Measurements from ENCODE around the gene PDCD11.

PDCD11 gene

DNA sequence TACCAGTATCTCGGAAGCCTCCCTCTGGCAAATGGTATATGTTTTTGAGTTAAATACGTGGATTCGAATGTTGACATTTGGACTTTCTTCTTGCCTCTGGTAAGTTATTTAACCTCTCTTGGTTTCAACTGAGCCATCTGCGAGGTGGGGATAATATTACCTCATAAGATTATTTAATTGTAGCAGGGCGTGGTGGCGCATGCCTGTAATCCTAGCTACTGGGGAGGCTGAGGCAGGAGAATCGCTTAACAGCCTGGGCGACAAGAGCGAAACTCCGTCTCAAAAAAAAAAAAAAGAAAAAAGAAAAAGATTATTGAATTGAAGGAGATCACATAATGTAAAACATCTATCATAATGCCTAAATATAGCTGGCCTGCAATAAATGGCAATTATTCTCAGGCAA, 29.0 kb upstream of the PDCD11 start:
- H3K4me3 ChIP-seq (replicated peaks; ENCODE audit: low read depth, low read length): peak overlapping the region; percentile 79
- DNase-seq (ENCODE audit: extremely low read depth, low read depth): no peak
- TF ChIP-seq, protein P1, sequence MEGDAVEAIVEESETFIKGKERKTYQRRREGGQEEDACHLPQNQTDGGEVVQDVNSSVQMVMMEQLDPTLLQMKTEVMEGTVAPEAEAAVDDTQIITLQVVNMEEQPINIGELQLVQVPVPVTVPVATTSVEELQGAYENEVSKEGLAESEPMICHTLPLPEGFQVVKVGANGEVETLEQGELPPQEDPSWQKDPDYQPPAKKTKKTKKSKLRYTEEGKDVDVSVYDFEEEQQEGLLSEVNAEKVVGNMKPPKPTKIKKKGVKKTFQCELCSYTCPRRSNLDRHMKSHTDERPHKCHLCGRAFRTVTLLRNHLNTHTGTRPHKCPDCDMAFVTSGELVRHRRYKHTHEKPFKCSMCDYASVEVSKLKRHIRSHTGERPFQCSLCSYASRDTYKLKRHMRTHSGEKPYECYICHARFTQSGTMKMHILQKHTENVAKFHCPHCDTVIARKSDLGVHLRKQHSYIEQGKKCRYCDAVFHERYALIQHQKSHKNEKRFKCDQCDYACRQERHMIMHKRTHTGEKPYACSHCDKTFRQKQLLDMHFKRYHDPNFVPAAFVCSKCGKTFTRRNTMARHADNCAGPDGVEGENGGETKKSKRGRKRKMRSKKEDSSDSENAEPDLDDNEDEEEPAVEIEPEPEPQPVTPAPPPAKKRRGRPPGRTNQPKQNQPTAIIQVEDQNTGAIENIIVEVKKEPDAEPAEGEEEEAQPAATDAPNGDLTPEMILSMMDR (IDR thresholded peaks at IDR 0.05; ENCODE audit: low read depth, low read length, missing control alignments): no peak

DNA sequence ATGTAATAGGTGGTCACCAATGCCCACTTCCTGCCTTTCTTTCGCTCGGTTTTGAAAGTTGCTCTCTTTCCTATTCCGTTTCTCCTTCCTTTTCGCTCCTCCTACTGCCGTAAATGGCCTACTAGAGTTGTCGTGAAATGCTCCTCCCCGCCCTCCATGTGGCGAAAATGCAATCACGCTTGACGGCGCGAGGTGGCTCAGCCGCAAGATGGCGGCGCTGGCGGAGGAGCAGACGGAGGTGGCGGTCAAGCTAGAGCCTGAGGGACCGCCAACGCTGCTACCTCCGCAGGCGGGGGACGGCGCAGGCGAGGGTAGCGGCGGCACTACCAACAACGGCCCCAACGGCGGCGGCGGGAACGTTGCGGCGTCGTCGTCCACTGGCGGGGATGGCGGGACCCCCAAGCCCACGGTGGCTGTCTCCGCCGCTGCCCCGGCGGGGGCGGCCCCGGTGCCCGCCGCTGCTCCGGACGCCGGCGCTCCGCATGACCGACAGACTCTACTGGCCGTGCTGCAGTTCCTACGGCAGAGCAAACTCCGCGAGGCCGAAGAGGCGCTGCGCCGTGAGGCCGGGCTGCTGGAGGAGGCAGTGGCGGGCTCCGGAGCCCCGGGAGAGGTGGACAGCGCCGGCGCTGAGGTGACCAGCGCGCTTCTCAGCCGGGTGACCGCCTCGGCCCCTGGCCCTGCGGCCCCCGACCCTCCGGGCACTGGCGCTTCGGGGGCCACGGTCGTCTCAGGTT, 28.5 kb upstream of the PDCD11 start, which contains the start of gene TAF5:
Gene TAF5, plus strand, starts transcription at position 195 of the 737 bp plus-strand sequence. Its CDS starts 14 bp downstream, at position 209.
- TF ChIP-seq, protein P1 (IDR thresholded peaks at IDR 0.05; ENCODE audit: low read depth, low read length, missing control alignments): no peak
- peak; percentile 92 for DNase-seq (ENCODE audit: extremely low read depth, low read depth)
- H3K4me3 ChIP-seq (replicated peaks; ENCODE audit: low read depth, low read length): peak within 1 kb of the TSS; percentile 79

DNA sequence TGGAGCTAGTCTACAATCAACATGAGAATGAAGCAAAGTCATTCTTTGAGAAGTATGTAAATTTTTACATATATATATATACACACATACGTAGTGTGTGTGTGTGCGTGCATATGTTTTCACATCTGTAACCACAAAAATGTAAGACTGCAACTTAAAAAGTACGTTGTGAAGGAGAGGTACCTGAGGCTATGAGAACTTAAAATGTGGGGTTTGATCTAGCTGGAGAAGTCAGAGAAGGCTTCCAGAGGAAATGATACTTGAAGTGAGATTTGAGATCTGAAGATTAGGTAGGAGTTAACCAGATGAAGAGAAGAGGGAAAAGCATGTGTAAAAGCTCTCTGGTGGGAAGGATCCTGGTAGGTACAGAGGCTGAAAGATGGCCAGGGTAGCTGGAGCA, 22.9 kb upstream of the PDCD11 start:
- H3K4me3 ChIP-seq (replicated peaks; ENCODE audit: low read depth, low read length): no peak overlapping the region
- TF ChIP-seq, protein P1 (IDR thresholded peaks at IDR 0.05; ENCODE audit: low read depth, low read length, missing control alignments): no peak
- no peak for DNase-seq (ENCODE audit: extremely low read depth, low read depth)

DNA sequence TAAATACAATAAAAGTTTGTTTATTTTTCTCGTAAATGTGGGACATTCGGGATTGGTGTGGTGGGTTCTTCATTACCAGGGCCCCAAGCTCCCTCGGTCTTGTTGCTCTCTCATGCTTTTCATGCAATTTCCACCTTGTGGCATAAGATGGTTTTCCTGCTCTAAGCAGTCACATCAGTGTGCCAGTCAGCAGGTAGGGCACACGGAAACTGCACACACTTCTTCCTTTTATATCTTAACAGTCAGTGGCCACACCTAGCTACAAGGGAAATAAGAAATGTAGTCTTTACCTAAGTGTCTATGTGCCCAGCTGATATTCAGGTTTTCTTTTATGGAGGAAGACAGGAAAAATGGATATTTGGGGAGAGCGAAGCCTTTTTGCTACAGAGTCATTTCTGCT, 22.2 kb upstream of the PDCD11 start:
- TF ChIP-seq, protein P1 (IDR thresholded peaks at IDR 0.05; ENCODE audit: low read depth, low read length, missing control alignments): no peak
- no peak overlapping the region for H3K4me3 ChIP-seq (replicated peaks; ENCODE audit: low read depth, low read length)

DNA sequence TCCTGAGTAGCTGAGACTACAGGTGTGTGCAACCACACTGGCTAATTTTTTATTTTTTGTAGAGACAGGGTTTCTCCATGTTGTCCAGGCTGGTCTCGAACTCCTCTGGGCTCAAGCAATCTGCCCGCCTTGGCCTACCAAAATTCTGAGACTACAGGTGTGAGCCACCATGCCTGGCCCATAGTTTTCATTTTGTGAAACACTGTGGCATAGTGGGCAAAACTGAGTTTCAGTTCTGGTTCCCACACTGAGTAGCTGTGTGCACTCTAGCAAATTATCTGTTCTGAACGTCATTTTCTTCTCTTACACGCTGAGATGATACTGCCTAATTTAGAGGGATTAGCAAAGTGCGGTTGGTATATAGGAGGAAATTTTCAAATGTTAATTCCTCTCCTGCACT, 13.7 kb upstream of the PDCD11 start:
- TF ChIP-seq, protein P1 (IDR thresholded peaks at IDR 0.05; ENCODE audit: low read depth, low read length, missing control alignments): no peak
- no peak for DNase-seq (ENCODE audit: extremely low read depth, low read depth)
- no peak overlapping the region for H3K4me3 ChIP-seq (replicated peaks; ENCODE audit: low read depth, low read length)

More for the DNA sequence above, 22.2 kb upstream of the PDCD11 start:
- DNase-seq (ENCODE audit: extremely low read depth, low read depth): no peak

DNA sequence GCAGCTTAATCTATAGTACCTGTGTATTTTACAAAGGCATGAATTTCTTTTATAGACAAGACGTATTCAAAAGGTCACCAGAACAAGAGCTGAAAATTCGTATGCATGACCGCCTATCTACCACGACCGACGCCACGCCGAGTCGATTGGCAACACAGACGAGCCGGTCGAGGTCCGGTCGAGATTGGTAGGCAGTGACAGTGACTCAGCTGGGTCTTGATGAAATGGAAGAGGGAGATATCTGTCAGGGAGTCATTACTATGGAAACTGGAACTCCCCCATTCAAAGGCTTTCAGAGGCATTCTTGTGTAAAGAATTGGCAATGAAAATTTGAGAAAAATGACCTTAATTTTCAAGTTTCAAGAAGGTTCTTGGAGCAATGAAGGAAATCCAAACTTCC, 2.2 kb upstream of the PDCD11 start:
- no peak for DNase-seq (ENCODE audit: extremely low read depth, low read depth)
- H3K4me3 ChIP-seq (replicated peaks; ENCODE audit: low read depth, low read length): peak overlapping the region; percentile 98; the same call in 1 of the 2 replicates
- TF ChIP-seq, protein P1 (IDR thresholded peaks at IDR 0.05; ENCODE audit: low read depth, low read length, missing control alignments): no peak

DNA sequence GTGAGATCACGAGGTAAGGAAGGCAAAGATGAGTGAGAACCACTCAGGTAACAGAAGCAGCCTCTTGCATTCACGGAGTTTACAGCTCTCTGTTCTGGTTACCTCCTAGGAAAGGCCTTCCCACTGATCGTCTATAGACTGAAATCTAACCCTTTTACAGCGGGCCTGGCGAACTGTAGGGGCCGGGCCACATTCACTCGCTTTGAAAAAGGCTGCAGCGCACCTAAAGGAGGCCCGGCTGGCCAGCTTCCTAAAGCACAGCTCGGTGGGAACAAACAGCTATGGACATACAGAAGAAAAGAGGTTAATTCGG, 716 bp upstream of the PDCD11 start:
- TF ChIP-seq, protein P1 (IDR thresholded peaks at IDR 0.05; ENCODE audit: low read depth, low read length, missing control alignments): no peak
- peak overlapping the region; percentile 98 for H3K4me3 ChIP-seq (replicated peaks; ENCODE audit: low read depth, low read length)
- no peak for DNase-seq (ENCODE audit: extremely low read depth, low read depth)
